Measurements from ENCODE around the gene HDAC10. TPM values are rescaled to one million over a fixed set of nuclear protein-coding genes. Genes with fewer than 3 reads are reported as not detected.

The HDAC10 gene
- total RNA-seq, 1 experiment from 2014 or later: 4.2 TPM

- peak; percentile 62 for DNase-seq (ENCODE audit: low read depth)
Measured at GRCh38 chr22:50270666-50271394, 19.8 kb upstream of the HDAC10 start.

DNA sequence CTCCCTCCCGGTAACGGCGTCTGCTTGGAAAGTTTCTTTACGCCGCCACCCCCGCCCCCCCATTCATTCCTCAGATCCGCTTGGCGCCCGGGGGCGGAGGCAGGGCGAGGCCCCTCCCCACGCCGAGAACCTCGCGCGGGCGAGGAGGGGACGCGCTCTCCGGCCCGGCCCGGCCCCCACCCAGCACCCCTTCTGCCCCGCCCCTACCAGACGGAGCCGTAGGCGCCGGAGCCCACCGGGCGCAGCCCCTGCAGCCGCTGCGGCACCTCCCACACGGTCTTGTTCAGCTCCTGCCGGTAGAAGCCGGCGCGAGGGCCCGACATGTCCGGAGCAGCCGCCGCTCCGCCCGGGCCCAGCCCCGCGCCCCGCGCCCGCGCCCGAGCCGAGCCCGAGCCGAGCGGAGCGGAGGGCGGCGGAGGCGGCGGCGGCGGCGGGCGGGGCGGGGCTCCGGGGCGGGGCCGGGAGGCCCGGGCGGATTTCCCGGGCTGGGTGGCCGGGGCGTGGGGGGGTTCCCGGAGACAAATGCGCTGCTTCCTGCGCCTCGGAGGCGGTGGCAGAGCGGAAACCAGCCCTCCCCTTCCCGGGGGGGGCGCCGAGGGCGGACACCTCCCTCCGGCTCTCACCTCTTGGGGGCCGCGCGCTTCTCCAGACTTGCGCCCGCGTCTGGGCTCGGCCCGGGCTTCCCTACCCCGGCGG lies 19.1 kb upstream of the HDAC10 start, which contains the start of gene MAPK11:
Gene MAPK11, minus strand, starts transcription at position 411 of the 696 bp plus-strand sequence. Its CDS starts 88 bp downstream, at position 323.
- peak; percentile 35 for DNase-seq (ENCODE audit: low read depth)

GRCh38 chr22:50269573-50269969 lies 18.5 kb upstream of the HDAC10 start:
- DNase-seq (ENCODE audit: low read depth): no peak

- no peak for DNase-seq (ENCODE audit: low read depth)
Measured at GRCh38 chr22:50268655-50269113, 17.6 kb upstream of the HDAC10 start.

- DNase-seq (ENCODE audit: low read depth): no peak
Measured at GRCh38 chr22:50267591-50268390, 16.7 kb upstream of the HDAC10 start.

DNA sequence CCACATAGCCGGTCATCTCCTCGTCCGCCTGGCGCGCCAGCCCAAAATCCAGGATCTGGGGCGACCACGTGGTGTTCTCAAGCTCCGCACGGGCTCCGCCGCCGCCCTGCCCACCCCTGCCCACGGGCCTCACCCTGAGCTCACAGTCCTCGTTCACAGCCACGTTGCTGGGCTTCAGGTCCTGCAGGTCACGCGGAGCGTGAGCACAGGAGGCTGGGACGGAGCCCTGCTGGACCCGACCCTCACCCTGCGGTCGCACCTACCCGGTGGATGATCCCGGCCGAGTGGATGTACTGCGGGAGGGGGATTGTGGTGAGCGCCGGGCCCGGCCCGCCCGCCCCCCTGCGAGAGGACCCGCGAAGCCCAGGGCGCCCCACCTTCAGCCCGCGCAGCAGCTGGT lies 15.9 kb upstream of the HDAC10 start:
- DNase-seq (ENCODE audit: low read depth): no peak

GRCh38 chr22:50264946-50265669 lies 14.0 kb upstream of the HDAC10 start:
- DNase-seq (ENCODE audit: low read depth): no peak

- DNase-seq (ENCODE audit: low read depth): no peak
Measured at GRCh38 chr22:50264104-50264745, 13.2 kb upstream of the HDAC10 start.

DNA sequence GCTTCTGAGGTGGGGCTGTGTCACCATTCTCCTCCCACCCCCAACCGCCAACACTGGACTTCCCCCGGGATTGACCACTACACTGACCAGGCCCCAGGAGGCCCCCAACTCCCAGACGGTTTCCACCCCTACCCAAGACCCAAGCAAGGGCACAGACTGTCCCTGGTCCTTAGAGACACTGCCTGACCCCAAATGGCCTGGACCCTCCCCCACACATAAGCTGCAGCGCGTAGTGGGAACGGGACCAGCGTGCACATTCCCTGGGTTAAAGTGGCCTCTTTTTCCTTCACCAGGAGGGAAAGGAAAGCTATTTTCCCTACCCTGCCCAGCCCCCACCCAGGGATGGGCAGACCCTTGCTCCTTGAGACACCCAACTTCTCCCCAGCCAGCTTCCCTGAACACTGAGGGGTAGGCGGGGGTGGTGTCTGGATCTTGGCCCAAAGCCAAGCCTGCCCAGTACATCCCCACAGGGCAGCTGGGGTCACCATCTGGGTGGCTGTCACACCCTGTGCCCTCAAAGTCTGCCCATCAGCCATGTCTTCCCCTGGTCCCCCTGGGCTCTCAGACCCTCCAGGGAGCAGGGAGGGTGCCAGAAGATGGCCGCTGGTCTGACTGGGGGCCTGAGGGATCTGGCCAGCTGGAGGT lies 12.0 kb upstream of the HDAC10 start:
- no peak for DNase-seq (ENCODE audit: low read depth)

GRCh38 chr22:50262460-50262911 lies 11.4 kb upstream of the HDAC10 start:
- no peak for DNase-seq (ENCODE audit: low read depth)

DNA sequence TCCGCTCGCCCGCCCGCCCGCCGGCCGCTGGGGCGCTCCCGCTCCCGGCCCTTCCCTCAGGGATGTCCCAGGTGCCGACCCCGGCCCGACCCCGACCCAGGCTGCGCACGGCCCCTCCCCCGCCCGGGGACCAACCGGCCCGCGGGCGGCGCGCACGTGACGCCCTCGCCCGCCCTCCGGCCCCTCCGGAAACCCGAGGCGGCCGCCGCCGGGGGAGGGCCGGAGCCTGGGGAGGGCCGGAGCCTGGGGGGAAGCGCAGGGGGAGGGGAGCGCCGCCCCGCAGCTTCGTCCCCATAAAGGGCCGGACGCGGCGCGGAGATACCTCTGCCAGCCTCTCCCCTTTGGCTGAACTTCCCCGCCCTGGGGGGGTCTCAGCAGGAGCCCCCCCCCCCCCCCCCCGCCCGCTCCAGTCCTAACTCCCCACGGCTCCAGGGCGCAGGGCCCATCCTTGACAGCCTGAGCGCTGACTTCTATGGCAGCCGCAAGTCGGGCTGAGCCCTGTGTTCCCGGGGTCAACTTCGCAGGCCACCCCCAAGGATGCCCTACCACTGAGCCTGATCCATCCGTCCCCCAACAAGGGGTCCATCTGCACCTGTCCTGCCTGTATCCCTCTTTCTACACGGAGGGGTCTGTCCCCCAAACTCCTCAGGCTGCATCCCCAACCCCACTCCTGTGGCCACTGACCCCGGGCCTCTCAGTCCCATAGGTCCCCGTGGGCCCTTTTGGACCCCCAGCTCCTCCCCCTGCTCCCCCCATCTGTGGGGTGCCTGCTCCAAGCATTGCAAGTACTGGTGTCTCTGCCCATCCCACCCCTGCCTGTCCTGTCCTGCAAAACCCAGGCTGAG lies 10.8 kb upstream of the HDAC10 start, which contains the start of gene MAPK12:
Gene MAPK12, minus strand, starts transcription at position 69 of the 845 bp plus-strand sequence. CDS start 174 bp downstream, outside the sequence.
- DNase-seq (ENCODE audit: low read depth): no peak

- DNase-seq (ENCODE audit: low read depth): peak; percentile 46
Measured at GRCh38 chr22:50260801-50261614, 9.9 kb upstream of the HDAC10 start.

DNA sequence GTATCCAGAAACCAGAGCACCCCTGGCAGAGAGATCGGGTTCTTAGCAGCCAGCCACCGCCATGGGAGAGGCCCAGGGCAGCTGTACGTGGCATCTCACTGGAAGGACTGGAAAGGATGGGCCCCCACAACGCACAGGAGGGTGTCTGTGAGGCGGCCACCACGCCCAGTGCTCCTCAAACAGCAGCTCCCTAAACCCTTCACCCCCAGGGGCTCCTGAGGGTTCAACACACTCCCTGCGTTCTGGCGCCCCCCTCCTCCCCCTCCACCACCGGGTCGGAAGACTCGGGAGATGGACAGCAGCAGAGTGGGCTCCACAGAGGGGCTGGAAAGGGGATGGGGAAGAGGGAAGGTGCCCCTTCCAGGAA lies 9.4 kb upstream of the HDAC10 start:
- DNase-seq (ENCODE audit: low read depth): no peak

DNA sequence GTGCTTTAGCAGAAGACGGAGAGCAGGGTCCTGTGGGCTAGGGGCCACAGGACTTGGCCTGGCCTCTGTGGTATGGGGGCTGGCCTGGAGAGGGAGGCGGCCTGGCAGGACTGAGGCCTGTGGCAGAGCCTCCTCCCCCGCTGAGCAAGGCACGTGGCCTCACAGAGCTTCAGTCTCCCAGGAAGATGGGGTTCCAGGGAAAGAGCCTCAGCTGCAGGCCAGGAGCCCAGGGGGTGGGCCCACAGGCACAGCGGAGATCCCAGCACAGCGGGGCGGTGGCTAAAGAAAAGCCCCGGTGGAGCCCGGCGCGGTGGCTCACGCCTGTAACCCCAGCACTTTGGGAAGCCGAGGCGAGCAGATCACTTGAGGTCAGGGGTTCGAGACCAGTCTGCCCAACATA lies 8.2 kb upstream of the HDAC10 start:
- no peak for DNase-seq (ENCODE audit: low read depth)

DNA sequence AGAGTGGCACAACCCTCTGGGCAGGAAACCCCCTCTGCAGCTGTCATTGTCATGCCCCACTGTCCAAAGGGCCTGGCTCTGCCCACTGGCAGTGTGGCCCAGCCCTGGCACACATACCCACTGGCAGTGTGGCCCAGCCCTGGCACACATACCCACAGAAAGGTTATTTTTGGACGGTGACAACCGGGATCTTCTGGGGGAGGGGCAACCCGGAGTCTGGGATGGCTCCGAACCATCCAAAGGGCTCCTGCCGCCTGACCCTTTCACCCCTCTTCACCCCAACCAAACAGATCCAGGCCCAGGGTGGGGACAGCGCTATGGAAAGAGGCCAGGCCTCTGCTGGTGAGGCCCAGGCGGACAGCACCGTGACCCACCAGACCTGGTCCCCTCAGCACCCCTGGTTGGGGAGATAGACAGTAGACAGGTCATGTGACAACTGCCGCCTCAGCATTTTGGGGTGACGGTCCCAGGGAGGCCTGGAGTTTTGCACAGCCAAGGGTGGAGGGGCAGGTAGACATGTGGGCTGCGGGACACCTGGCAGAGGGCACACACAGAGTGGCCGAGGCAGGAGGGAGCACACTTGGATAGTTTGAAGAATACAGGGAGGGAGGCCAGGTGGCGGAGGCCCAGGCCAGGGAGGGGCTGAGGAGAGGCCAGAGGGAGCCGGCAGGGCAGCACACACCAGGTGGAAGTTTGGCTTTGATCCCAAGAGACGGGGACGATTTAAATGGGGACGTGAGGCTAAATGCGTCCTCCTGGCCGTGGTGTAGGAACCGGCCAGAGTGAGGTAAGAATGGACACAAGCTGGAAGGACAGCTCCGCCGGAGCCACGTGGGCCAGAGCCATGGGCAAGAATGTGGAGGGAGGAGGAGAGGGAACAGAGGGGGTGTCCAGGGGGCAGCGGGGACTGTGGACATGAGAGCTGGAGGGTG lies 7.6 kb upstream of the HDAC10 start:
- no peak for DNase-seq (ENCODE audit: low read depth)

DNA sequence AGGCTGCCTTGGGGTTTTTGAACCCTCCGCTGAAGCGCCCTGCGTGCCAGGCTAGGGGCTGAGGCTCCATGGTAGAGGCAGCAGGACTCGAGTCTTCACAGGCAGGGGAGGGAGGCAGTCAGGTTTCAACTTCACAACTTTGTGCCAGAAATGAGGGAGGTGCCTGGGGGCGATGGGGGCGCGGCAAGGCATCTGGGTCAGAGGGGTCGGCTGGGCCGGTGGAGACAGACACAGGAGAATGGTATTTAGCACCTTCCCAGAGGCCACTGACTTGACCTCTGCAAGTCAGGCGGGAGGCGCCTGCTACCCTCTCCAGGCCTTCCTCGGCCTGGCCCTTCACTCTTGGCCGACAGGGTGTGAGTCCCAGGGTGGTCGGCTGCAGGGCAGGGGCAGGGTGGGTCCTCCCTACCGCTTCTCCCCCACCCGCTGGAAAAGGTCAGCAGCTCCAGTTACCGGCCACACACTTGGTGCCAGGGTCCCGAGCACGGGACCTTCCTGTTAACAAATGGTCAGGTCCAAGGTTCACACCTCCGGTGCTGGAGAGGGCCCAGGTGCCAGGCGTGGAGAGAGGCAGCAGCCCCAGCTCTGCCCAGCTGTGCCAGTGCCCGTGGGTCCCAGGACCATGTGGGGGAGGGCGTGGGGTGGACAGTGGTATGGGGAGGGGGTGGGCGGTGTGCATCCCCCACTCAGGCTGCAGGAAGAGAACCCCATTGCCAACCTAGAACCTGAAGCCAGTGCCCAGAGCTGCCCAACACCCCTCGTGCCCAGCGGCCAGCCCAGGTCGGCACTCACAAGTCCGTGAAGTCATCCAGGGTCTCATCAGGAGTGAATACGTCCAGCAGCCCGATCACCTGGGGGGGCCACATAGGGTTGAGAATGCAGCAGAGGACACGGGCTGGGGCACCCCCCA lies 6.6 kb upstream of the HDAC10 start:
- no peak for DNase-seq (ENCODE audit: low read depth)
